ENCODE data around the gene PDE4B.

DNA sequence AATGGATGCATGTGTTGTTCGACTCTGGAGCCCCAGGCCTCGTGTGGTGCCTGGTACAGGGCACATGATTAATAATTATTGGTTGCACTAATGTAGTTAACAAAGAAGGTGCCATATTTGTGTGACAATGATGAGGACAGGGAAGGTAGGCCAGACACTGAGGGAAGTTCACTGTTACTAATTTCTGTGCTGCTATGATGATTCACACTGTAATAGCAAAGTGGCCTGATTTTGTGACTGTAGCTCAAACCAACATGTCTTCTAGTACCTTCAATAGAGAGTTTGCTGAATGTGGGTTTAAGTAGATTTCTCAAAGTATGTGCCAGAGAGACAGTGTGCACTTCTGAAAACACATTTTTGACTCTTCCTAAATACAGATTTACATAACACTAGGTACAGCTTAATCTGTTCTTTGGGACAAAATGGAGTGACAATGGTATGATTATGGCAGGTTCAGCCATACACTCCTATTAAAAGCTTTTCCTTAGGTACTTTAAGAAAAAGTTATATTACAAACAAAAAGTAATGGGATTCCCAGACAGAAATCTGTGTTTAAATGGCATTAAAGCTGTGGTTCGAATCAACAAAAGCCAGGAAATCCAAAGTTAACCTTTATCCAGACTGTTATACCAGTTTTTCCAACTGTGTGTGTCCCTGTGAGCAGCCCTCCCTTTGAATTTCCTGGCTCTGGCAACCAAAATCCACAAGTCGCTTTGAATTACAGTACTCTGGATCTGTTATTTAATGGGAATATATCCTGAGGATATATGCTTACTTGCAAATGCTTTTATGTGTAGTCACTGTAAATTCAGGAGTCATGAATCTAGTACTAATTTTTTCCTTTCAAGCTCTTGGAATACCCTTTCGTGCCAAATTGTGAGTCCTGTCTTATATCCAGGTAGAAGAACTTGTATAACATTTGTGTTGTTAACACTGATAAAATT is 464.2 kb downstream of the PDE4B start:
- TF ChIP-seq POLR2A (IDR thresholded peaks at IDR 0.05) (no peak), EP300 (IDR thresholded peaks at IDR 0.05) (no peak)
- TF ChIP-seq, protein P1, sequence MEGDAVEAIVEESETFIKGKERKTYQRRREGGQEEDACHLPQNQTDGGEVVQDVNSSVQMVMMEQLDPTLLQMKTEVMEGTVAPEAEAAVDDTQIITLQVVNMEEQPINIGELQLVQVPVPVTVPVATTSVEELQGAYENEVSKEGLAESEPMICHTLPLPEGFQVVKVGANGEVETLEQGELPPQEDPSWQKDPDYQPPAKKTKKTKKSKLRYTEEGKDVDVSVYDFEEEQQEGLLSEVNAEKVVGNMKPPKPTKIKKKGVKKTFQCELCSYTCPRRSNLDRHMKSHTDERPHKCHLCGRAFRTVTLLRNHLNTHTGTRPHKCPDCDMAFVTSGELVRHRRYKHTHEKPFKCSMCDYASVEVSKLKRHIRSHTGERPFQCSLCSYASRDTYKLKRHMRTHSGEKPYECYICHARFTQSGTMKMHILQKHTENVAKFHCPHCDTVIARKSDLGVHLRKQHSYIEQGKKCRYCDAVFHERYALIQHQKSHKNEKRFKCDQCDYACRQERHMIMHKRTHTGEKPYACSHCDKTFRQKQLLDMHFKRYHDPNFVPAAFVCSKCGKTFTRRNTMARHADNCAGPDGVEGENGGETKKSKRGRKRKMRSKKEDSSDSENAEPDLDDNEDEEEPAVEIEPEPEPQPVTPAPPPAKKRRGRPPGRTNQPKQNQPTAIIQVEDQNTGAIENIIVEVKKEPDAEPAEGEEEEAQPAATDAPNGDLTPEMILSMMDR (IDR thresholded peaks at IDR 0.05), result no peak
